ENCODE data around the gene MTMR3.

The MTMR3 gene

DNA sequence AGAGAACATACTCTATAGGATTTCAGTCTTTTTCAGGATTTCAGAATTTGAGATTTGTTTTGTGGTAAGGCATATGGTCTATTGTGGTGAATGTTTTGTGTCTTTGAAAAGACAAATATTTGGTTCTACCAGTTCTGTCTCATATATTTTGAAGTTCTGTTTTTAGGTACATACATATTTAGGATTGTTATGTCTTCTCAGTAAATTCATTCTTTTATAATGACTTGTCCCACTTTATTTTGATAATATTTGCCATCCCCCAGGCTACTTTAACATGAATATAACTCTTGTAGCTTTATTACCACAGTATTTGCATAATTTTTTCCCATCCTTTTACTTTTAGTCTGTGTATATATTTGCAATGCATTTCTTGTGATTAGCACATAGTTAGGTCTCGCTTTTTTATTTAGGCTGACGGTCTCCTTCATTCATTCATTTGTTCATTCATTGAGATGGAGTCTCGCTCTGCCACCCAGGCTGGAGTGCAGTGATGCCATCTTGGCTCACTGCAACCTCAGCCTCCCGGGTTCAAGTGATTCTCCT lies 32.1 kb downstream of the MTMR3 start:
- Histone ChIP-seq H3K9me3 (no peaks in the 10 kb centered on the region), H3K27me3 (no peaks in the 10 kb centered on the region), H3K4me1 (no peaks in the 10 kb centered on the region; the same call in 1 of the 2 replicates), H3K4me3 (ENCODE audit: low read depth, low read length) (no peak overlapping the region), H3K36me3 (no peaks in the 10 kb centered on the region)
- TF ChIP-seq, protein P1, sequence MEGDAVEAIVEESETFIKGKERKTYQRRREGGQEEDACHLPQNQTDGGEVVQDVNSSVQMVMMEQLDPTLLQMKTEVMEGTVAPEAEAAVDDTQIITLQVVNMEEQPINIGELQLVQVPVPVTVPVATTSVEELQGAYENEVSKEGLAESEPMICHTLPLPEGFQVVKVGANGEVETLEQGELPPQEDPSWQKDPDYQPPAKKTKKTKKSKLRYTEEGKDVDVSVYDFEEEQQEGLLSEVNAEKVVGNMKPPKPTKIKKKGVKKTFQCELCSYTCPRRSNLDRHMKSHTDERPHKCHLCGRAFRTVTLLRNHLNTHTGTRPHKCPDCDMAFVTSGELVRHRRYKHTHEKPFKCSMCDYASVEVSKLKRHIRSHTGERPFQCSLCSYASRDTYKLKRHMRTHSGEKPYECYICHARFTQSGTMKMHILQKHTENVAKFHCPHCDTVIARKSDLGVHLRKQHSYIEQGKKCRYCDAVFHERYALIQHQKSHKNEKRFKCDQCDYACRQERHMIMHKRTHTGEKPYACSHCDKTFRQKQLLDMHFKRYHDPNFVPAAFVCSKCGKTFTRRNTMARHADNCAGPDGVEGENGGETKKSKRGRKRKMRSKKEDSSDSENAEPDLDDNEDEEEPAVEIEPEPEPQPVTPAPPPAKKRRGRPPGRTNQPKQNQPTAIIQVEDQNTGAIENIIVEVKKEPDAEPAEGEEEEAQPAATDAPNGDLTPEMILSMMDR (IDR thresholded peaks at IDR 0.05; ENCODE audit: low read depth, low read length) = no peak
- no peak for DNase-seq

DNA sequence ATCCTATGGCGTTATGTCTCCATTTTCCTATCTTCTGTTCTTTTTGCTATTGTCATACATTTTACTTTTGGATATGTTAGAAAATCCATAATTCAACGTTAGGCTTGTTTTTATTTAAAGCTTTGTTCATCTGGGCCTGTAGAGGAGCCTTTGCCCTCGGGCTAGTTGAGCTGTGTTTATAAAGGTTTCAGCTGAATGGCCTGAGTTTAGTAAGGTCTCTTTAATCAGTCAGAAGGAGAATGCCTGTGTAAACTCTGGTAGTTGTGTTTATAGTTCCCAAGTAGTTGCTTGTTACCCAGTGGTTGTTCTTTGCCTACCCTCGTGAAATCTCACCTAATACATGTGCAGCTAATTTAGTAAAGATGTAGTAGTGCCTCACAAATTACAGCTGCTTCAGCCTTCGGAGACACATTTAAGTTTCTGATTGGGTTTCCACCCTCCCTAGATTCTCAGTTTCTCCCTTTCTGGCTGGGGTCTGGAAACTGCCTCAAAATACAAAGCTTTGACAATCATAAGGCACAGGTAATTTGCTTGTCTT lies 33.1 kb downstream of the MTMR3 start:
- Histone ChIP-seq H3K9me3 (no peaks in the 10 kb centered on the region), H3K4me1 (no peaks in the 10 kb centered on the region; the same call in 1 of the 2 replicates), H3K36me3 (no peaks in the 10 kb centered on the region), H3K4me3 (ENCODE audit: low read depth, low read length) (no peak overlapping the region), H3K27me3 (no peaks in the 10 kb centered on the region)
- TF ChIP-seq, protein P1 (IDR thresholded peaks at IDR 0.05; ENCODE audit: low read depth, low read length) = no peak
- no peak for DNase-seq

DNA sequence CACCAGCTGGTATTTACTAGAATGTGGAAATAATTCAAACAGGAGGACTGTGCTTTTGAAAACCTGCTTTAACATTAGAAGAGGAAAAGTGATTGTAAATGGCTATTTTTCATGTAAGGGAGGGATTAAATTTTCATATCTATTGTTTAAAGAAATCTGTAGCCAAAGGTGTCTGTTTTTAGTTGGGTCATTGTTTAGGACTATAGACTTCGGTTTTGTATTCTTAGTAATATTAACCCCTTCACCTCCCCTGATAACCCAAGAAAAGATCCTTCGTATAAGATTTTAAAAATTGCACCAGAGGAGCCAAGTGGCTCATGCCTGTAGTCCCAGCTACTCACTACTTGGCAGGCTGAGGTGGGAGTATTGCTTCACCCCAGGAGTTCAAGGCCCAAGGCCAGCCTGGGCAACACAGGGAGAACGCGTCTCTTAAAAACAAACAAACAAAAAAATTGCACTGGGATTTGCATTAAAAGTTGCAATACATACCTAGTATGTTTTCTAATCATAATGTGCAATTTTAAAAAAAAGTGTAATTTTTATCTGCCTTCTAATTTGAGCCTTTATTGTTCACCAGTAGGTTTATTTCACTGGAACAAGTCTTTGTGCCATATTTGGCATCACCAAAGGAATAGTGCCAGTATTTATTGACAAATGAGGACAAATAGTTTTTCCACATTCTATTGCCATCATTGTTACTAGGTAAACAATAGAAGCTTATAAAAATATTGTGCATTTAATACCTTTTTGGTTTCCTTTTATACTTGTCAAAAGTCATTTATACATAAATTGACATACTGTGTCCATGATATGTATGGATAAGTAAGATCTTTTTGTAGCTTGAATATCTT lies 34.3 kb downstream of the MTMR3 start:
- H3K36me3 ChIP-seq = no peaks in the 10 kb centered on the region
- DNase-seq = no peak
- TF ChIP-seq, protein P1 (IDR thresholded peaks at IDR 0.05; ENCODE audit: low read depth, low read length) = no peak
- H3K27me3 ChIP-seq = no peaks in the 10 kb centered on the region
- H3K4me3 ChIP-seq (ENCODE audit: low read depth, low read length) = no peak overlapping the region
- no peaks in the 10 kb centered on the region; the same call in 1 of the 2 replicates for H3K4me1 ChIP-seq
- no peaks in the 10 kb centered on the region for H3K9me3 ChIP-seq

DNA sequence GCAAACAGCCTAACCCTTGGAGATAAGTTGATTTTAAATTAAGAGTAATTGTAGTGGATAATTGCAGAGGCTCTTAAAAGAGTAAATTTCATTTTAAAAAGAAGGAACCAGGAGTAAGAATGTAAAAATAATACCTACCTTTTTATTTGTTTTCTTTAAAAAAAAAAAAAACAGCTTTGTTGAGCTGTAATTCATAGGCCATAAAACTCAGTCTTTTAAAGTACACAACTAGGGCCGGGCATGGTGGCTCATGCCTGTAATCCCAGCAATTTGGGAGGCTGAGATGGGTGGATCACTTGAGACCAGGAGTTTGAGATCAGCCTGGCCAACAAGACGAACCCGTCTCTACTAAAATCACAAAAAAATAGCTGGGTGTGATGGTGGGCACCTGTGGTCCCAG lies 42.4 kb downstream of the MTMR3 start:
- H3K27me3 ChIP-seq = no peaks in the 10 kb centered on the region
- H3K4me3 ChIP-seq (ENCODE audit: low read depth, low read length) = no peak overlapping the region
- no peaks in the 10 kb centered on the region for H3K36me3 ChIP-seq
- no peaks in the 10 kb centered on the region for H3K4me1 ChIP-seq
- H3K9me3 ChIP-seq = no peaks in the 10 kb centered on the region
- TF ChIP-seq, protein P1 (IDR thresholded peaks at IDR 0.05; ENCODE audit: low read depth, low read length) = no peak
- no peak for DNase-seq

DNA sequence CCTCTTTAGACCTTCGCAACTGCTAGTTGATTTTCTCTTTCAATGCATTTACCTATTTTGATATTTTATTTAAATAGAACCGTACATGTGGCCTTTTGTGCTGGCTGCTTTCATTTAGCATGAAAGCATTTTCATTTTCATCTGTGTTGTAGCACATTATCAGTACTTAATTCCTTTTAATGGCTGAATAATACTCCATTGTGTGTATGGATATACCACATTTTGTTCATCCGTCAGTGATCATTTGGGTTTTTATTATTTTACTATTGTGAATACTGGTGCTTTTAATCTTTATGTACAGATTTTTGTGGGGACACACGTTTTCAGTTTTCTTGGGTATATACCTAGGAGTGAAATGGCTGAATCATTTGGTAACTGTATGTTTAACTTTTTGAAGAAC lies 43.1 kb downstream of the MTMR3 start:
- no peaks in the 10 kb centered on the region for H3K9me3 ChIP-seq
- TF ChIP-seq, protein P1 (IDR thresholded peaks at IDR 0.05; ENCODE audit: low read depth, low read length) = no peak
- no peak for DNase-seq

DNA sequence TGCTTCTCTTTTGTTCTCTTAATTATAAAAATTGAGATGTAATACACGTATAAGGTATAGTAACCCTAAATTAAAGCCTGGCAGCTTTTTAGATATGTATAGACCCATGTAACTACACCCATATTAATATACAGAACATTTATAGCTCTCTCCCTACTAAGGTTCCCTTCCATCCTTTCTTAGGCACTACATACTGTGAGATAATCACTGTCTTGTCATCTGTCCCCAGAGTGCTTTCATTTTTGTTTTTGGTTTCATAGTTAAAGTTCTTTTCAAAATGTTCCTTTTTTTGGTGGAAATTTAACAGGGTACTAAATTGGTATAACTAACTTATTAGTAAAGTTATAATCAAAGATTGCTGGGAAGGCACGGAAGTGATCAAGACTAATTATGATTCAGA lies 49.2 kb downstream of the MTMR3 start:
- Histone ChIP-seq H3K4me1 (no peaks in the 10 kb centered on the region), H3K27me3 (no peaks in the 10 kb centered on the region), H3K4me3 (ENCODE audit: low read depth, low read length) (no peak overlapping the region), H3K36me3 (no peaks in the 10 kb centered on the region), H3K9me3 (no peaks in the 10 kb centered on the region)
- no peak for DNase-seq
- TF ChIP-seq, protein P1 (IDR thresholded peaks at IDR 0.05; ENCODE audit: low read depth, low read length) = no peak

More for the DNA sequence above, 43.1 kb downstream of the MTMR3 start:
- Histone ChIP-seq H3K36me3 (no peaks in the 10 kb centered on the region), H3K4me1 (no peaks in the 10 kb centered on the region), H3K4me3 (ENCODE audit: low read depth, low read length) (no peak overlapping the region), H3K27me3 (no peaks in the 10 kb centered on the region)
